ENCODE data around the gene PRPSAP2.
"Not testable (repeated sequence)": the region's sequence is repeated elsewhere in the genome, so short reads cannot be mapped to it uniquely, and the experiment has no call there.

The PRPSAP2 gene

DNA sequence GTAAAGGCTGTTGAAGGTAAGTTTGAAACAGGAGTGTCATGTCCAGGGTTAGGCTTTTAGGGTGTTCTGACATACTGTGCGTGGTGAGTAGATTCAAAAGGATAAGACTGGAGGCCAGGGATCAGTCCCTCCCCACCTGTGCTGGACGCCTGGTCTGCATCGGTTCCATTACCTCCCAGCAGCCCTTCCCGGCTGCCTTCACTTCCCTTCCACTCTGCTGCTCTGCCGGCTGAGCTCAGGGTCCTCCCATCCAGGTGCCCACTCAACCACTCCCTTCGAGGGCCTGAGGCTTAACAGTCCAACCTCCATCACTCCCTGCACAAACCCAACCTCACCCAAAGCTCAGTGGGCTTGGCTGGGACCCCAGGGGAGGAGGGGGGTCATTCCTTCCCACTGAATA is 89.9 kb downstream of the PRPSAP2 start:
- no peak for DNase-seq

DNA sequence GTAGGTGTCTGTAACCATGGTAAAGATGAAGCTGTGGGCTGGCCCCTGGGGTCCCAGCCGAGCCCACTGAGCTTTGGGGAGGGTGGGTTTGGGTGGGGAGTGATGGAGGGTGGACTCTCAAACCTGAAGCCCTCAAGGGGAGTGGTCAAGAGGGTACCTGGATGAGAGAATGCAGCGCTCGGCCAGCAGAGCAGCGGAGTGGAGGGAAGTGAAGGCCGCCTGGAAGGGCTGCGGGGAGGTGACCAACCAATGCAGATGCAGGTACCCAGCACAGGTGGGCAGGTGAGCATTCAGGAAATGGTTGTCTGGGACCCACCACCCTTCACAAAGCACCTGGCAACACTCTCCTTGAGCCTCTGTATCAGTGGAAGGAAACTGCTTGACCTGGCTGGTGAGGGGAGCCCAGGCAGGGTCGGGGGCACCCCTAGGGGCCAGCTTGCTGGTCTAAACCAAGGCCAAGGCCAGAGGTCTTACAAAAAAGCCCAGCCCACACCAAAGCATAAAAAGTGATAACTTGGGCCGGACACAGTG is 90.6 kb downstream of the PRPSAP2 start:
- DNase-seq = no peak

DNA sequence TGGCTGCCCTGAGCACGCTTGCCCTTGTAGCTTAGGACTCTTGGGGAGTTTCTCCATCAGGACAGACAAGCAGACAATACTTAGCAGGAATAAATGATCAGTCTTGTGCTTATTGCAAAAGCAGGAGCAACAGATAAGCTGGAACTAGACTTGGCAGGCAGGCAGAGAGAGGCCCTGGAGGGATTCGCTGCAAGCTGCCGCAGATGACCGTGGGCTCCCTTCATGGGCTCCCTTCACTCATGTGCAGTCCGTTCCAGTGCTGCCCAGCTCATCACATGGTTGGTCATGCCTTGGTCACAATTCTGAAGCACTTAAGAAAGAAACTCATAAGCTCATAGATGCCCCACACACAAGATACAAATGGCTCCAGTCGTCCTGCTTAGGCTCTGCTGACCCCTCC is 91.6 kb downstream of the PRPSAP2 start:
- no peak for DNase-seq

DNA sequence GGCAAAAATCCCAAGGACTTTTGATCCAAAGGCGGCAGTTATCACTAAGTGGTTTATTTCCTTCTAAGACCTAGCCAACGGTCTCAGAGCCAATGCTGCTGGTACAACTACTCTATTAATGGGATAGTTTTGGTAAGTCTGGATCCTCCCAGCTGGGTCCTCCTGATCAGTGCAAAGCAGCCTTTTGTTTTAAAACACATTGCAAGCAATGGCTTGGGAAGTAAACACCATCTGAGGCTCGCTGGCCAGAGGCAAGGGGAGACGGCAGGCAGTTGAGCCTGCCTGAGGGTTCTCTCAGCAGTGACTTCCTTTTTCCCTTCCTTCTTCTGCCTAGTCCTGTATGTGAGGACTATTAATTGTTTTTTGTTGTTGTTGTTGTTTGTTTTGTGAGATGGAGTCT is 92.4 kb downstream of the PRPSAP2 start:
- DNase-seq = no peak

DNA sequence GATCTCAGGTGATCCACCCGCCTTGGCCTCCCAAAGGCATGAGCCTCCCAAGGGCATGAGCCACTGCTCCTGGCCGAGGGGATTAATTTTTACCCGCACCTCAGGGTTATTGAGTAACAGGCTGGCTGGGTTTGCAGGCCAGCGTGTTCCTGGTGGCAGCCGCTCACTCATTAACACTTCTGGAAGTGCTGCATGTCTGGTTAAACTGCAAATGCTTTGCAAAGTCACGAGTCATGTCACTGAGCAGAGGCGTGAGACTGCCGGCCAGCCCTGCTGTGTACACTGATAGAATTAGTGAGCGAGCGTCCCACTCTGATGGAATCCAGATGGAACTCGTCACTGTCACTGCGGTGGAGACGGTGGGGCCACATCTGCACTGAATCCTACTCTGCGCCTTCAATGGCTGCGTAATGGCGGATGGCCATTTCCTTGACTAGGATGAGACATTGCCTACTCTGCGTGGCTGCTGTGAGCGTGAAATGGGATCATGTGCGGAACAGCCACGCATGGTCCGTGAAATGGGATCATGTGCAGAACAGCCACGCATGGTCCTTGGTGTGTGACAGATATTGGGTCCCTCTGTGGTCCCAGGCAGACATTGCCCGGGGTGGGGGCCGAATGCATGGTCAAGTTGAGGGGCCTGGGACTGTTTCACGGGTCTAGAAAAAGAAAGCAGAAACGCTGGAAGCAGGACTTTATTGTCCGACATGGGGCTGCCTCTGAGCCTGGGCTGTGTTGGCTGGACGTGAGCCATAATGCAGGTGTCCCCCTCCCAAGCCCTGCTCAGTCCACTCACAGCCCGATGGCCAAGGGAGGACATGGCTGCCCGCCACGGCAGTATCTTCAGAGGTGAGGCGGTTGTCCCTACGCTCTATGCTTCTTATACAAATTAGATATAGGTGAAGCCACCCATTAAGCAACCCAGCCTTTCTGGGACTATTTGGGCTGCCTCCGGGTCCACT is 93.3 kb downstream of the PRPSAP2 start:
- DNase-seq = no peak

DNA sequence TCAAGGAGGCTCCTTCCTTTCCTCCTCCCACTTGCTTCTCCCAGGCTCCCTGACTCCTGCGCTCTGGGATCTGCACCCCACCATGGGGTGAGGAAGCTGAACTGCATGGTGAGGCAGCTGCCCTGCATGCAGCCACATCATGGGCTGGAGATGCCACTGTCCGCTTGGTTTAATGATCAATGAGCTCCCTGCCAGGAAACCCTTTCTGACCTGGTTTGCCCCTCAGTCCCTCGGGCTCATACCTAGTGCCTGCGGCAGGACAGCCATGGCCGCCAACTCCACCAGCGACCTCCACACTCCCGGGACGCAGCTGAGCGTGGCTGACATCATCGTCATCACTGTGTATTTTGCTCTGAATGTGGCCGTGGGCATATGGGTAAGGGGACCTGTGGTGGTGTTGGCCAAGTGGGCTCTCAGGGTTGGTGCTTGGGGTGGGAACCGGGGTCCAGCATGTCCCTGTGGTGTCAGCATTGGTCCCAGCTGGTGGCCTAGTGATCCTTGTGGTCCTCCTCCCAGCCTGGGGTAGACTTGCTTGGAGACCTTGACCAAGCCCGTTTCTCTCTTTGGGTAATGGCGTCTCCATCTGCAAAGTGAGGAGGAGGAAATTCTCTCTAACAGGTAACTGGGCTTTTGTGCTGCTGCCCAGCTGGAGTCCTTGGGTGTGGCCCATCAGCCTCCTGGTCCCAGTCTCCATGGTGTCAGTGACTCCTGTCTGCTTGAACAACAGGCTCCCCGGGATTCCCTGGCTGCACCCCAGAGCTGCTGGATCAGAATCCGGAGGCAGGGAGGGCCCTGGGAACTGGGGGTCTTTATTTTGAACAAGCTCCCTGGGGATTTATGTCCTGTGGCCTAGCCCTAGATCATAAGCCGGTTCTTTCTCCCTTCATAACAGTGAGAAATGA is 94.3 kb downstream of the PRPSAP2 start, which contains the start of gene SLC5A10:
Gene SLC5A10 (plus strand): TSS at position 225 of the 902 bp plus-strand sequence. CDS start 41 bp downstream, at position 266.
- DNase-seq = no peak

DNA sequence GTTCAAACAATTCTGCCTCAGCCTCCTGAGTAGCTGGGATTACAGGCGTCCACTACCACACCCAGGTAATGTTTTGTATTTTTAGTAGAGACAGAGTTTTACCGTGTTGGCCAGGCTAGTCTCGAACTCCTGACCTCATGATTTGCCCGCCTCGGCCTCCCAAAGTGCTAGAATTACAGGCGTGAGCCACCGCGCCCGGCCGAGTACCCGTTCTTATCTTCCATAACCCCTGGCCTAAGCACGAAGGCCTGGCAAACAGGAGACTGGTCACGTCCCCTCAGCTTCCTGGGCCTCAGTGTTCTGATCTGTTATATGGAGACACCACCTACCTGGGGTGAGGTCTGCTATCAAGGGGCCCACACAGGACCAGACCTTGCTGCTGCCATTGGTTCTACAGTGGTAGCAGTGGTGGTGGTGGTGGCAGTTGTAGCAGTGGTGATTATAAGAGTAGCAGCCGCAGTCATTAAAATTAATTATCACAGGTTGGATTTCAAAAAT is 95.3 kb downstream of the PRPSAP2 start:
- DNase-seq = no peak

DNA sequence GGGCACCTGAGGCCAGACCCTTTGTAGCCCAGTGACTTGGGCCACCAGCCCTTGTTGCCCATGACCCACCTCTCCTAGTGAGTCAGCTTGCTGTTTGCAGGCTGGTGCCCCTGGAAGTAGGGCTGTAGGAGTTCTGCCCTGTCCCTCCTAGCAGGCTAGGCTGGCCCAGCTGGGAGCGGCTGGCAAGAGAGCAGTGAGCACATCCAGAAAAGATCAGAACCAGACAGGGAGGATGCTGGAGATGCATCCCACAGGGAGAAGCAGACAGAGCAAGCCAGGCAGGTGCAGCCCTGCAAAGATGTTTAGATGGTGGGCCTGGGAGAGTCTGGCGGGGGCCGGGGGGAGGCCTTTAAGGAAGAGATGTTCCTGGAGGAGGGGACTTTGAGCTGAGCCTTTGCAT is 96.4 kb downstream of the PRPSAP2 start:
- no peak for DNase-seq

DNA sequence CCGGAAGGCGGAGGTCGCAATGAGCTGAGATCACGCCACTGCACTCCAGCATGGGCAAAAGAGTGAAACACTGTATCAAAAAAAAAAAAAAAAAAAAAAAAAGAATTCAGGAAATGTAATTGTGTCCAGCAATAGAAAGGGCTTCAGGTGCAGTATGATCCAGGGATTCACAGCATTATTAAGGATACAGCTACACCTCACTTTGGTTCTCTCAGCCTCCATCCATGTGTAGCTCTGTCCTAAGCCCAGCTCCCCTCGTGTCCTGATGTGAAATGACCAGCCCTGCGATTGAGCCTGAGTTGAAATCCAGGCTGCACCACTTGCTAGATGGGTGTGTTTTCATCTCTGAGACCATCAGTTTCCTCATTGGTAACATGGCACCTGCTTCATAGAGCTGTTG is 97.1 kb downstream of the PRPSAP2 start:
- no peak for DNase-seq

DNA sequence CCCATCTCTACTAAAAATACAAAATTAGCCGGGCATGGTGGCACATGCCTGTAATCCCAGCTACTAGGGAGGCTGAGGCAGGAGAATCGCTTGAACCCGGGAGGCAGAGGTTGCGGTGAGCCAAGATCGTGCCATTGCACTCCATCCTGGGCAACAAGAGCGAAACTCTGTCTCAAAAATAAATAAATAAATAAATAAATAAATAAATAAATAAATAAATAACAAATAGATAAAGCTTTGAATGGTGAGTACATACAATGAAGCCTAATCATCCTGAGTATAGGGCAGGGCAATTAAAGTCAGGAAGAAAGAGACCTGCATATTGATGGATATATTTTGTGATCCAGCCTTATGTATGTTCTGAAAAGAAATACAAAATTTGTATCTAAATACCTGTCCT is 98.1 kb downstream of the PRPSAP2 start:
- DNase-seq = not testable (repeated sequence)

DNA sequence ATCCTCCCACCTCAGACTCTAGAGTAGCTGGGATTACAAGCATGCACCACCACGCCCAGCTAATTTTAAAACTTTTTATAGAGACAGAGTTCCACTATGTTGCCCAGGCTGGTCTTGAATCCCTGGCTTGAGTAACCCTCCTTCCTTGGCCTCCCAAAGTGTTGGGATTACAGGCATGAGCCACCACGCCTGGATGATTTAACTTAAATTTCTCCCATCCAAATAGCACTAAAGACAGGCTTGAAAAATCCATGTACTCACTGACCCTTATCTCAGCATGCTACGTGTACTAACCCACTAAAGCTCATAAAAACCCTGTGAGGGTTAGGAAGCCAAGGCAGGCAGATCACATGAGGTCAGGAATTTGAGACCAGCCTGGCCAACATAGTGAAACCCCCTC is 98.7 kb downstream of the PRPSAP2 start:
- no peak for DNase-seq

DNA sequence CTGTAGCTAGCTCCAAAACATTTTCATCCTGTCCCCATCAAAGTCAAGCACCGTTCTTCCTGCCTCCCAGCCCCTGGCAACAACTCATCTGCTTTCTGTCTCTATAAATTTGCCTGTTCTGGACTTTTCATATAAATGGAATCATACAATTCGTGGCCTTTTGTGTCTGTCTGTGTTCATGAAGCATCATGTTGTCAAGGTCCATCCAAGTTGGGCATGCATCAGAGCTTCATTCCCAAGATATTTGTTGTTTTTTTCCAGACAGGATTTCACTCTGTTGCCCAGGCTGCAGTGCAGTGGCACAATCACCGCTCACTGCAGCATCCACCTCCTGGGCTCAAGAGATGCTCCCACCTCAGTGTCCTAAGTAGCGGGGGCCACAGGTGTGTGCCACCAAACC is 99.9 kb downstream of the PRPSAP2 start:
- no peak for DNase-seq

DNA sequence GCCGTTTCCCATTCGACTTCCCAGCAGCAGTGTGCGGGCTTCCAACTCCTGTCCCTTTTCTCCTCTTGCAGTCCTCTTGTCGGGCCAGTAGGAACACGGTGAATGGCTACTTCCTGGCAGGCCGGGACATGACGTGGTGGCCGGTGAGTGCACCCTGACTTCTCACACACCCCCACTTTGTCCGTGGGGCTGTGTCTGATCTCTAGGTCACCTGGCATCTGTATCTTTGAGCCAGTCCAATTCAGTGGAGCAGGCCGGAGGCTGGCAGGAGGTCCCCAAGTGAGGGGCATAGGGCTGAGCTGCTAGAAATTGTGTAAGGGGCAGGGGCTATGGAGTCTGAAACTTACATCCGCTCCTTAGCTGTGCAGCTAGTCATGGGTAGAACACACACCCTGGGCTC is 100.7 kb downstream of the PRPSAP2 start:
- no peak for DNase-seq

DNA sequence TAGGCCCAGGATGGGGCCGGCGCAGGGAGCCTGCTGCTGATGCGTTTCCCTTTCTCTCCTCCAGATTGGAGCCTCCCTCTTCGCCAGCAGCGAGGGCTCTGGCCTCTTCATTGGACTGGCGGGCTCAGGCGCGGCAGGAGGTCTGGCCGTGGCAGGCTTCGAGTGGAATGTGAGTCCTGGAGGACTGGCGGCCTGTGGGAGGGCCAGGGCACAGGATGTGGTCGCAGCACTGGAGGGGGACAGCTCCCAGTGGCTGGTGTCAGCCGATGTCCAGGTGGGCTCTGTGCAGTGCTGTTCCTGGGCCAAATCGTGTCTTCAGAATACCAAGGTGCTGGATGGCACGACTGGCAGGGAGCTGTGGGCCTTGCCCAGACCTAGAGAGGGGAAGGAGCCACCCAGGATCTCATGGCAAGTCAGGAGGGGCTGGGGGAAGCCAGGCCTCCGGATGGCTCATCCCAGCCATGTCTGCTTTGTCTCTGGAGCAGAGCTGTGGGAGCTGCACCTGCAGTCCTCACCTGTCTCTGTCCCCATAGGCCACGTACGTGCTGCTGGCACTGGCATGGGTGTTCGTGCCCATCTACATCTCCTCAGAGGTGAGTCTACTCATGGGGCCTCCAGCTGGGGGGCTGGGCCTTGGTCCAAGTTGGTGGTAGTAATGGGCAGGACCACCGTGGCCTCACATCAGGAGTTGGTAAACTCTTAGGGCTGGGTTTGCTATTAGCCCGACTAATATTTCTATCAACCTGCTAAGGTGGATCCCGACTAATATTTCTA is 101.3 kb downstream of the PRPSAP2 start:
- DNase-seq = no peak

DNA sequence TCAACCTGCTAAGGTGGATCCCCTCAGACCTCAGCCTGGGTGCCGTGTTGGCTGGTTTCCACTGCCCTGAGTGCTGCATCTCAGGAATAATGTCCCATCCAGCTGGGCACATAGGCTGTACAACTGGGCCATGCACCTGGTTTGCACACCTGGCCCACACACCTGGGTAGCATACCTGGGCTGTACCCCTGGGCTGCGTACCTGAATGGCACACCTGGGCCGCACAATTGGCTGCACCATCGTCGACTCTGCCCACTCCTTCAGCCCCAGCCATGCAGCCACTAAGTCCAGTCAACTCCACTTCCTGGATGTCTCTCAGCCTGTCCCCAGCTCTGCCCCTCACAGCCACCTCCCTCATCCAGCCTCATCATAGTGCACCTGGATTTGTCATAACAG is 101.9 kb downstream of the PRPSAP2 start:
- no peak for DNase-seq

DNA sequence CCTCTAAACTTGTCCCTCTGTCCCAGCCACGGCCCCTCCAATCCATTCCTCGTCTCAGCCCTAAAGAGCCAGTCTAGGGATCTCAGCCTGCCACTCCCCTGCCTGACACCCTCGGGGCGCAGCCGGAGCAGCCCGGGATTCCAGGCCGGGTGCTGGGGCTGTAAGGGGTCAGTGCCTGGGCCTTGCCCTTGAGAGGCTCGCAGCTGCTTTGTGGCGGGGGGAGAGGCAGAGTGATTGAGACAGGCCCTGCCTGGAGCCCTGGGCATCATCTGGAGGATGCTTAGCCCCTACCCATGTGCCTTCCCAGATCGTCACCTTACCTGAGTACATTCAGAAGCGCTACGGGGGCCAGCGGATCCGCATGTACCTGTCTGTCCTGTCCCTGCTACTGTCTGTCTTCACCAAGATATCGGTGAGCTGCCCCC is 102.3 kb downstream of the PRPSAP2 start:
- DNase-seq = no peak

DNA sequence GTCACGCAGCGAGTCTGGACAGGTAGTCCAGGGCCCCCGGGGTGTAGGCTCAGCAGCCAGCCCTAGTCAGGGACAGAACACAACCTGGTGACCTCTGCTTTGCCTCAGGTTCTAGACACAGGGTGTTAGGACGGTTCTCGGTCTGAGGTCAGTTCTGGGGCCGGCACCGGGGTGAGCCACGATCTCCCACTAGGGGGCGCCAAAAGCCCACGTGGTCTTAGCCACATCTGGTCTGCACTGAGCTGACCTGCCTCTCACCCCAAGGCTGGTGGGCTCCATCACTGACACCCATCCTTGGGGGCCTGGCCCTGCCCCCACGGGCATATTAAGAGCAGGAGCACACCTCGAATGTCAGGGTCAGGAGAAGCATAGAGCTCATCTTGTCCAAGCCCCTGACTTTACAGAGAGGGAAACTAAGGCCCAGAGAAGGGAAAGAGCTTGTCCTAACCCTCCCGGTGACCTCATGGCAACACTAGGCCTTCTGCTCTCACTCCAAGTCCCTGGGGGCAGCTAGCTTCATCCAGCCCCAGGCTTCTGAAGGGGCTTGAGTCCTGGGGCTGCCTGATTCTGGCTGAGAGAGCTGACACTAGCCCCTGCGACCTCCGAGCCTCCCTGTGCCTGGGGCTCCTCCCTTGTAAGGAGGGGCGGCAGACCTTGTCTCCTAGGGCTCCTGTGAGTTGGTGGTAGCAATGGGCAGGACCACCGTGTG is 103.0 kb downstream of the PRPSAP2 start:
- peak; percentile 49 for DNase-seq

DNA sequence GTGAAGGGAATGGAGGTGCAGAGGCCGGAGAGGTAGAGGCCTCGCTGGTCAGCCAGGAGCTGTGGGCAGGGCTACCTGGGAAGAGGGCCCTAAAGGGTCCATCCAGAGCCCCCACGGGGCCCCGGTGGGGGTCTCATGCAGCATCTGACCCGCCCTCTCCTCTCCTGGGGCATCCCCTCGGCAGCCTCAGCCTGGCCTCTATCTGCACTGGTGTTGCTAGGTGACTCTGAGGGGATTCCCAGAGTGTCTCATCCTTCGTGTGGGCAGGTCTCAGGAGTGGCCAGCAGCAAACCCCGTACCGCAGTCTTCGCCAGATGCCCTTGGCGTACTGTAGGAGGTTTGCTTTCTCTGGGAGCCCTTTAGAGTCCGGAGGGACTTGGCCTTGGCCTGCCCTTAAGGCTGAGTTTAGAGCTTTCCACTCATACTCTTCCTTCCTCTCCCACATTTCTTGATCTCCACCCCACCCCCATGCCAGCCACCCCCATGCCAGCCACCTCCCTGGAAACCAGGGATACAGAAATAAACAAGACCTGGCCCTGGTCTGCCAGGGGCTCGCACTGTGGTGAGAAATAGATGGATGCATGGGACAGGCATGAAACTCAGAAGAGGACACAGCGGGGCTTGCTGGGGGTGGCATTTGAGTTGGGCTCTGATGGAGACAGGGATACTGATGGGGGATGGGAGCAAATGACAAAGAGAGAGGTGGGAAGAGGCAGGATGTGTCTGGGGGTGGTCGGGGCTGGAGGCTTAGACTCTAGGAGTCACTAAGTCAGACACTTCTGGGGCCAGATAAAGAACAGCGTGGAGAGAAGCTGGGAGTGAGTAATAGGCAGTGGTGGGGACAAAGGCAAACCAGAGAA is 103.9 kb downstream of the PRPSAP2 start:
- DNase-seq = peak; percentile 52

DNA sequence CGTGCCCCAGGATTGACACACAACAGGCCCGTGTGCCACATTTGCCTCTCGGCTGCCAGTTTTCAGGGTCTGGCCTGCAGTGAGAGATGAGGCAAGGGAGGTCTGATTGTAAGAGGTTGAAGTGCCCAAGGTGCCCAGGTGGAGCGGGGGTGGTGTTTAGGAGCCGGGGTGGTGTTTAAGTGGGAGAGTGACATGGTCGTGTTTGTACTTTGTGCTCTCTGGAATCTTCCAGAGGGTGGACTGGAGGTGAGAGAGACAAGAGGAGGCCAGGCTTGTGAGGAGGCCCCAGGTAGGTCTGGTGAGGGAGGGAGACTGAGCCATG is 104.5 kb downstream of the PRPSAP2 start:
- no peak for DNase-seq

DNA sequence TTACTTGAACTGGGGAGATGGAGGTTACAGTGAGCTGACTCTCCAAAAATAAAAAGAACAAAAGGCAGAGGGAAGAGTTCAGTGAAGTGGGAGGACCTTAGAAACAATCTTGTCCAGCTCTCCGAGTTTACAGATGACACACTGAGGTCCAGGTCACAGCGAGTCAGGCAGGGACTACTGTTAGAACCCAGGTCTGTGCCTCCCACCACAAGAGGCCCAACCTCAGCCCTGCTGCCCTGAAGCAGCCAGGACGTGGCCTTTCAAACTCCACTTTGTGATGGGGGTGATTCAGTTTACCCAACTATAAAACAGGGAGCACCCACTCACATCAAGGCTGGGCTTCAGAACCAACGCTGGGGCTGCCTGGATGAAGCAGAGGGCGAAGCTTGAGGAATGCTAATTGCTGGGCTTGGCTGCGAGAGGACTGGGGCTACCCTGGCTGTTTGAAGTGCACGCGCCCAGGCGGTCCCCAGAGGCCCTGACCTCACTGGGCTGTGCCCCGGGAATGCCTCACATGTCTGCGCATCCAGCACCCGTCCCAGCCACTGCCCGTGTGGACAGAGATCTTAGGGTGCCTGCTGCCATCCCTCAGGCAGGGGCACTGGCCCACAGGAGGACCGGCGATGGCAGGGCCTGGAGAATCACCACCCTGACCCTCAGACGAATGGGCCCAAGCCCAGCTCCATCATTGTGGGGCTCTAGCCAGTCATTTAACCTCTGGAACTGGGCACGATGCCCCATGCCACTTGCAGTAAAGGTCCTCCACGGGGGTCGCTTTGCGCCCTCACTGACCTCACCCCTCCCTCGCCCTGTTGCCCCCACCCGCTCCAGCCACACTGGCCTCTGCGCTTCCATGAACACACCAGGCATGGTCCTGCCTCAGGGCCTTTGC is 105.4 kb downstream of the PRPSAP2 start:
- no peak for DNase-seq

Data from T1000 (cell line).